EH (cell line): Measurements from ENCODE around the gene SLC35F3.
"Not testable (repeated sequence)": the region's sequence is repeated elsewhere in the genome, so short reads cannot be mapped to it uniquely, and the experiment has no call there.

ENCODE experiments used
- DNase-seq: peaks from one replicate; pipeline ENCODE4 v3.0.0-alpha.2; 2015; ENCODE audit warnings: low read depth

SLC35F3 gene

GRCh38 chr1:234197839-234198238, 293.4 kb downstream of the SLC35F3 start:
- no peak for DNase-seq

GRCh38 chr1:234199476-234200127, 295.1 kb downstream of the SLC35F3 start:
- DNase-seq = no peak

GRCh38 chr1:234200566-234200965, 296.1 kb downstream of the SLC35F3 start:
- DNase-seq = no peak

- DNase-seq = no peak
These were observed 297.1 kb downstream of the SLC35F3 start for GRCh38 chr1:234201600-234201999.

GRCh38 chr1:234205966-234206365, 301.5 kb downstream of the SLC35F3 start:
- DNase-seq = peak; percentile 13

GRCh38 chr1:234206651-234207284, 302.3 kb downstream of the SLC35F3 start:
- peak; percentile 93 for DNase-seq

GRCh38 chr1:234208351-234208750, 303.9 kb downstream of the SLC35F3 start:
- DNase-seq = no peak

- DNase-seq = peak; percentile 76
These were observed 304.3 kb downstream of the SLC35F3 start for GRCh38 chr1:234208791-234209190.

- DNase-seq = not testable (repeated sequence)
These were observed 306.0 kb downstream of the SLC35F3 start for GRCh38 chr1:234210429-234210828.

GRCh38 chr1:234211855-234212254, 307.4 kb downstream of the SLC35F3 start:
- not testable (repeated sequence) for DNase-seq

GRCh38 chr1:234212764-234213657, 308.5 kb downstream of the SLC35F3 start:
- peak; percentile 60 for DNase-seq

- no peak for DNase-seq
These were observed 309.2 kb downstream of the SLC35F3 start for GRCh38 chr1:234213658-234214128.

- DNase-seq = peak; percentile 49
These were observed 309.8 kb downstream of the SLC35F3 start for GRCh38 chr1:234214129-234214910.

- no peak for DNase-seq
These were observed 310.7 kb downstream of the SLC35F3 start for GRCh38 chr1:234214911-234215892.

- DNase-seq = no peak
These were observed 311.7 kb downstream of the SLC35F3 start for GRCh38 chr1:234216116-234216703.

GRCh38 chr1:234217316-234217840, 312.9 kb downstream of the SLC35F3 start:
- DNase-seq = no peak

GRCh38 chr1:234218078-234218477, 313.6 kb downstream of the SLC35F3 start:
- DNase-seq = no peak

- DNase-seq = no peak
These were observed 315.2 kb downstream of the SLC35F3 start for GRCh38 chr1:234219711-234220110.

GRCh38 chr1:234221601-234222000, 317.1 kb downstream of the SLC35F3 start:
- no peak for DNase-seq
